Measurements from ENCODE around the gene JAKMIP3.

JAKMIP3 gene

GRCh38 chr10:132096863-132097478 lies 31.2 kb downstream of the JAKMIP3 start:
- H3K4me3 Mint-ChIP-seq, result no peak overlapping the region
- no peak overlapping the region for H3K27ac Mint-ChIP-seq
- no peaks in the 10 kb centered on the region for H3K9me3 Mint-ChIP-seq

GRCh38 chr10:132097609-132098377 lies 32.0 kb downstream of the JAKMIP3 start:
- ATAC-seq, result no peak
- Mint-ChIP-seq H3K36me3 (no peaks in the 10 kb centered on the region), H3K4me1 (no peaks in the 10 kb centered on the region), H3K27ac (no peak overlapping the region), H3K4me3 (no peak overlapping the region), H3K9me3 (no peaks in the 10 kb centered on the region), H3K27me3 (peaks cover 78% of the 10 kb centered on the region)

More at GRCh38 chr10:132096863-132097478, 31.2 kb downstream of the JAKMIP3 start:
- Mint-ChIP-seq H3K27me3 (peaks cover 78% of the 10 kb centered on the region), H3K36me3 (no peaks in the 10 kb centered on the region), H3K4me1 (no peaks in the 10 kb centered on the region)
- no peak for ATAC-seq

- Mint-ChIP-seq H3K4me1 (no peaks in the 10 kb centered on the region), H3K9me3 (no peaks in the 10 kb centered on the region), H3K36me3 (no peaks in the 10 kb centered on the region), H3K27me3 (peaks cover 83% of the 10 kb centered on the region), H3K27ac (no peak overlapping the region), H3K4me3 (no peak overlapping the region)
- no peak for ATAC-seq
Measured at GRCh38 chr10:132098539-132099388, 33.0 kb downstream of the JAKMIP3 start.

- Mint-ChIP-seq H3K4me3 (no peak overlapping the region), H3K9me3 (no peaks in the 10 kb centered on the region), H3K36me3 (no peaks in the 10 kb centered on the region), H3K27ac (no peak overlapping the region), H3K4me1 (no peaks in the 10 kb centered on the region), H3K27me3 (peaks cover 75% of the 10 kb centered on the region)
- ATAC-seq, result no peak
Measured at GRCh38 chr10:132099389-132100090, 33.8 kb downstream of the JAKMIP3 start.

GRCh38 chr10:132100091-132100481 lies 34.3 kb downstream of the JAKMIP3 start:
- no peak for ATAC-seq
- no peaks in the 10 kb centered on the region for H3K4me1 Mint-ChIP-seq
- H3K4me3 Mint-ChIP-seq, result no peak overlapping the region
- H3K27ac Mint-ChIP-seq, result no peak overlapping the region
- no peaks in the 10 kb centered on the region for H3K9me3 Mint-ChIP-seq
- H3K27me3 Mint-ChIP-seq, result peaks cover 70% of the 10 kb centered on the region
- no peaks in the 10 kb centered on the region for H3K36me3 Mint-ChIP-seq

- Mint-ChIP-seq H3K4me3 (no peak overlapping the region), H3K36me3 (no peaks in the 10 kb centered on the region), H3K9me3 (no peaks in the 10 kb centered on the region), H3K27ac (no peak overlapping the region), H3K27me3 (peaks cover 63% of the 10 kb centered on the region), H3K4me1 (no peaks in the 10 kb centered on the region)
- no peak for ATAC-seq
Measured at GRCh38 chr10:132100556-132101349, 35.0 kb downstream of the JAKMIP3 start.

GRCh38 chr10:132101529-132101928 lies 35.8 kb downstream of the JAKMIP3 start:
- H3K4me3 Mint-ChIP-seq, result no peak overlapping the region
- H3K9me3 Mint-ChIP-seq, result no peaks in the 10 kb centered on the region
- H3K4me1 Mint-ChIP-seq, result no peaks in the 10 kb centered on the region
- ATAC-seq, result no peak
- H3K27ac Mint-ChIP-seq, result no peak overlapping the region
- no peaks in the 10 kb centered on the region for H3K36me3 Mint-ChIP-seq
- peaks cover 55% of the 10 kb centered on the region for H3K27me3 Mint-ChIP-seq

- no peak overlapping the region for H3K27ac Mint-ChIP-seq
Measured at GRCh38 chr10:132102071-132102716, 36.4 kb downstream of the JAKMIP3 start.

GRCh38 chr10:132102717-132103110 lies 37.0 kb downstream of the JAKMIP3 start:
- Mint-ChIP-seq H3K4me3 (no peak overlapping the region), H3K36me3 (no peaks in the 10 kb centered on the region), H3K4me1 (no peaks in the 10 kb centered on the region), H3K9me3 (no peaks in the 10 kb centered on the region), H3K27ac (no peak overlapping the region), H3K27me3 (peaks cover 45% of the 10 kb centered on the region)
- no peak for ATAC-seq

More at GRCh38 chr10:132102071-132102716, 36.4 kb downstream of the JAKMIP3 start:
- H3K9me3 Mint-ChIP-seq, result no peaks in the 10 kb centered on the region
- no peak for ATAC-seq
- no peak overlapping the region for H3K4me3 Mint-ChIP-seq
- peaks cover 48% of the 10 kb centered on the region for H3K27me3 Mint-ChIP-seq
- no peaks in the 10 kb centered on the region for H3K36me3 Mint-ChIP-seq
- H3K4me1 Mint-ChIP-seq, result no peaks in the 10 kb centered on the region

- Mint-ChIP-seq H3K4me3 (no peak overlapping the region), H3K36me3 (no peaks in the 10 kb centered on the region), H3K9me3 (no peaks in the 10 kb centered on the region), H3K27ac (no peak overlapping the region), H3K4me1 (no peaks in the 10 kb centered on the region), H3K27me3 (peaks cover 39% of the 10 kb centered on the region)
- no peak for ATAC-seq
Measured at GRCh38 chr10:132103116-132103910, 37.6 kb downstream of the JAKMIP3 start.

- Mint-ChIP-seq H3K27ac (no peak overlapping the region), H3K27me3 (peaks cover 38% of the 10 kb centered on the region), H3K4me1 (no peaks in the 10 kb centered on the region), H3K9me3 (no peaks in the 10 kb centered on the region), H3K36me3 (no peaks in the 10 kb centered on the region), H3K4me3 (no peak overlapping the region)
- no peak for ATAC-seq
Measured at GRCh38 chr10:132104062-132104461, 38.3 kb downstream of the JAKMIP3 start.

- no peak overlapping the region for H3K4me3 Mint-ChIP-seq
- no peaks in the 10 kb centered on the region for H3K4me1 Mint-ChIP-seq
- H3K27me3 Mint-ChIP-seq, result peaks cover 38% of the 10 kb centered on the region
- no peaks in the 10 kb centered on the region for H3K36me3 Mint-ChIP-seq
- no peak overlapping the region for H3K27ac Mint-ChIP-seq
- no peak for ATAC-seq
- H3K9me3 Mint-ChIP-seq, result no peaks in the 10 kb centered on the region
Measured at GRCh38 chr10:132104471-132105301, 38.9 kb downstream of the JAKMIP3 start.

All from stimulated activated memory B cell treated with anti-CD40 and anti-IgM and Interleukin-4, amounts not matched to agents 10 μg/mL and 1 μg/mL and 100 μg/mL, for 72 hours (primary cell).